Left colon (tissue), 2 donors: ENCODE measurements around the gene CKAP4. TPM values are rescaled to one million over a fixed set of nuclear protein-coding genes. Genes with fewer than 3 reads are reported as not detected.

Experiments
- ATAC-seq: fragments of 200-7000 bp; cut with Tn5 transposase; one replicate; pipeline ENCODE4 v1.9.1; 2020; ENCODE audit warnings: mild to moderate bottlenecking, moderate library complexity
- DNase-seq, 2 donors: peaks; one replicate each; pipeline ENCODE4 v3.0.0-alpha.2; 2020
- intact Hi-C, 2 donors: fragments of 100-400 bp; cut with DNase I in 1 of 2; cut with micrococcal nuclease in 1 of 2; formaldehyde crosslinking; loops; one replicate each; pipeline versions ENCODE4 v1.11.2 to v1.14.0; 2022; cut with DNase I, micrococcal nuclease
- total RNA-seq, 2 donors: library from RNA; stranded (reverse); fragmentation: NEBNext Ultra II Directional; extraction: Animal tissue kit (Norgen Biotek cat#: 25700); gene quantifications; one replicate each; pipeline ENCODE4 v1.2.1, GENCODE V29; 2021
- donor health status: DM: no; HTN: no; CAD: no.
- donor health status: DM: yes; HTN: yes; CAD: no.

CKAP4 gene
- total RNA-seq, 2 donors from 2014 or later: 74.0 to 90.1 TPM

GRCh38 chr12:106280106-106280505, 32.3 kb upstream of the CKAP4 start:
- intact Hi-C loops: loop anchor here in 1 of 2 donors (2.0 kb wide), 1 partner anchor 51 kb away; no protein-coding TSS in a partner anchor
- no peak for DNase-seq
- no peak for ATAC-seq

- intact Hi-C loops: loop anchor here in 1 of 2 donors (10.0 kb wide), 1 partner anchor 51 kb away; no protein-coding TSS in a partner anchor
- ATAC-seq (no peak), DNase-seq (no peak)
Measured at GRCh38 chr12:106276032-106276740, 28.4 kb upstream of the CKAP4 start.

- DNase-seq: peak; percentile 56 to 62
- intact Hi-C loops: loop anchor here in 1 of 2 donors (10.0 kb wide), 1 partner anchor 51 kb away; no protein-coding TSS in a partner anchor
- ATAC-seq: peak; percentile 70
Measured at GRCh38 chr12:106275458-106275857, 27.6 kb upstream of the CKAP4 start.

GRCh38 chr12:106274575-106275121, 26.8 kb upstream of the CKAP4 start:
- ATAC-seq (peak; percentile 93), DNase-seq (no peak)
- intact Hi-C loops: loop anchor here in 1 of 2 donors (10.0 kb wide), 1 partner anchor 50 kb away; no protein-coding TSS in a partner anchor

- intact Hi-C loops: loop anchor here in 1 of 2 donors (10.0 kb wide), 1 partner anchor 49 kb away; no protein-coding TSS in a partner anchor
- DNase-seq (no peak), ATAC-seq (no peak)
Measured at GRCh38 chr12:106274012-106274411, 26.2 kb upstream of the CKAP4 start.

- intact Hi-C loops: loop anchor here in 1 of 2 donors (10.0 kb wide), 1 partner anchor 49 kb away; no protein-coding TSS in a partner anchor
- ATAC-seq (no peak), DNase-seq (no peak)
Measured at GRCh38 chr12:106273491-106273890, 25.7 kb upstream of the CKAP4 start.

GRCh38 chr12:106271575-106272505, 24.0 kb upstream of the CKAP4 start:
- DNase-seq (no peak), ATAC-seq (no peak)

GRCh38 chr12:106269150-106269771, 21.4 kb upstream of the CKAP4 start:
- no peak for DNase-seq
- intact Hi-C loops: no loop called here
- ATAC-seq: no peak

More at GRCh38 chr12:106271575-106272505, 24.0 kb upstream of the CKAP4 start:
- intact Hi-C loops: loop anchor here in 1 of 2 donors (10.0 kb wide), 1 partner anchor 47 kb away; no protein-coding TSS in a partner anchor

- intact Hi-C loops: no loop called here
- DNase-seq (no peak), ATAC-seq (no peak)
Measured at GRCh38 chr12:106267535-106267934, 19.7 kb upstream of the CKAP4 start.

- ATAC-seq: no peak
- no peak for DNase-seq
- intact Hi-C loops: no loop called here
Measured at GRCh38 chr12:106265116-106265515, 17.3 kb upstream of the CKAP4 start.

- intact Hi-C loops: no loop called here
Measured at GRCh38 chr12:106258935-106259334, 11.1 kb upstream of the CKAP4 start.

GRCh38 chr12:106258226-106258625, 10.4 kb upstream of the CKAP4 start:
- ATAC-seq (no peak), DNase-seq (no peak)
- intact Hi-C loops: no loop called here

More at GRCh38 chr12:106258935-106259334, 11.1 kb upstream of the CKAP4 start:
- no peak for DNase-seq
- no peak for ATAC-seq

GRCh38 chr12:106256524-106256923, 8.7 kb upstream of the CKAP4 start:
- intact Hi-C loops: no loop called here
- DNase-seq (no peak), ATAC-seq (no peak)

- DNase-seq: no peak
- ATAC-seq: no peak
- intact Hi-C loops: no loop called here
Measured at GRCh38 chr12:106255952-106256351, 8.1 kb upstream of the CKAP4 start.

- no peak for ATAC-seq
- intact Hi-C loops: no loop called here
- DNase-seq: no peak
Measured at GRCh38 chr12:106255493-106255892, 7.7 kb upstream of the CKAP4 start.

GRCh38 chr12:106254724-106255123, 6.9 kb upstream of the CKAP4 start:
- intact Hi-C loops: no loop called here
- DNase-seq: no peak
- no peak for ATAC-seq

GRCh38 chr12:106251631-106252455, 4.0 kb upstream of the CKAP4 start:
- DNase-seq (no peak), ATAC-seq (no peak)
- intact Hi-C loops: no loop called here
